ENCODE data around the gene NSMCE4A. TPM values are rescaled to one million over a fixed set of nuclear protein-coding genes. Genes with fewer than 3 reads are reported as not detected.
A peak's percentile ranks its signal among the peaks of the same experiment; 100 is the strongest.

NSMCE4A gene
- total and polyA plus RNA-seq, 9 of the 15 experiments (the other 6 are each of a cell fraction or from before 2014, with no cell fraction given) = 8.4 to 88.5 (median 46.4) TPM

DNA sequence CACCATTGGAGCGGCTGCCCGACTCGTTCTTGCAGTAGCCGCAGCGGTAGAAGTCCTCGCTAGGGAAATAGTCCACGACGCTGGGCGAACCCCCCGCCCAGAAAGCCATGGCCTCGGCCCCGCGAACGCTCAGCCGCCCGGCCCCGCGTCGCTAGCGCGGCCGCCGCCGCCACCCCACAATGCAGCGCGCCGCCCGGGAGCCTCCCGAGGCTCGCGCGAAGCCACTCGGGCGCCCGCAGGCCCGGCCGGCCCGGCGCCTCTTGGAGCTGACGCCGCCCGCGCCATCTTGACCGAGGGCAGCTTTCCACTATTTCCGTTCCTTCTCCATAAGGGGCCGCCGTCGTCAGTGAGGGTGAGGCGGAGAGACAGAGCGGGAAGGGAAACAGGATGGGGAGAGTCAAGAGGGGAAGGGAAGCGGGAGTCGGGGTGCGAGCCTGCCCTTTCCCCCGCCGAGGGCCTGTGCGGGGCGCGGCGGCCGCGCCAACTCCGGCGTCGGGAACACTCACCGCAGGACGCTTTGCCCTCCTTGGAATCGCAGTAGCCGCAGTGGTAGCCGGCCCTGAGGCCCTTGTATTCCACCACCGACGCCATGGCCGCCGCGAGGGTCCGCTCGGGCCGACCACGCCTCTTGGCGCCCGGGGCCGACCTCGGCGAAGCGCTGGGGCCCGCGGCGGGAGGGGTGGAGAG lies 47.0 kb downstream of the NSMCE4A start, which contains the start of gene ATE1 (continued):
- TF ChIP-seq, protein P1, sequence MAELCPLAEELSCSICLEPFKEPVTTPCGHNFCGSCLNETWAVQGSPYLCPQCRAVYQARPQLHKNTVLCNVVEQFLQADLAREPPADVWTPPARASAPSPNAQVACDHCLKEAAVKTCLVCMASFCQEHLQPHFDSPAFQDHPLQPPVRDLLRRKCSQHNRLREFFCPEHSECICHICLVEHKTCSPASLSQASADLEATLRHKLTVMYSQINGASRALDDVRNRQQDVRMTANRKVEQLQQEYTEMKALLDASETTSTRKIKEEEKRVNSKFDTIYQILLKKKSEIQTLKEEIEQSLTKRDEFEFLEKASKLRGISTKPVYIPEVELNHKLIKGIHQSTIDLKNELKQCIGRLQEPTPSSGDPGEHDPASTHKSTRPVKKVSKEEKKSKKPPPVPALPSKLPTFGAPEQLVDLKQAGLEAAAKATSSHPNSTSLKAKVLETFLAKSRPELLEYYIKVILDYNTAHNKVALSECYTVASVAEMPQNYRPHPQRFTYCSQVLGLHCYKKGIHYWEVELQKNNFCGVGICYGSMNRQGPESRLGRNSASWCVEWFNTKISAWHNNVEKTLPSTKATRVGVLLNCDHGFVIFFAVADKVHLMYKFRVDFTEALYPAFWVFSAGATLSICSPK (IDR thresholded peaks at IDR 0.05; ENCODE audit: borderline replicate concordance) = no peak
- TF ChIP-seq, protein P2, sequence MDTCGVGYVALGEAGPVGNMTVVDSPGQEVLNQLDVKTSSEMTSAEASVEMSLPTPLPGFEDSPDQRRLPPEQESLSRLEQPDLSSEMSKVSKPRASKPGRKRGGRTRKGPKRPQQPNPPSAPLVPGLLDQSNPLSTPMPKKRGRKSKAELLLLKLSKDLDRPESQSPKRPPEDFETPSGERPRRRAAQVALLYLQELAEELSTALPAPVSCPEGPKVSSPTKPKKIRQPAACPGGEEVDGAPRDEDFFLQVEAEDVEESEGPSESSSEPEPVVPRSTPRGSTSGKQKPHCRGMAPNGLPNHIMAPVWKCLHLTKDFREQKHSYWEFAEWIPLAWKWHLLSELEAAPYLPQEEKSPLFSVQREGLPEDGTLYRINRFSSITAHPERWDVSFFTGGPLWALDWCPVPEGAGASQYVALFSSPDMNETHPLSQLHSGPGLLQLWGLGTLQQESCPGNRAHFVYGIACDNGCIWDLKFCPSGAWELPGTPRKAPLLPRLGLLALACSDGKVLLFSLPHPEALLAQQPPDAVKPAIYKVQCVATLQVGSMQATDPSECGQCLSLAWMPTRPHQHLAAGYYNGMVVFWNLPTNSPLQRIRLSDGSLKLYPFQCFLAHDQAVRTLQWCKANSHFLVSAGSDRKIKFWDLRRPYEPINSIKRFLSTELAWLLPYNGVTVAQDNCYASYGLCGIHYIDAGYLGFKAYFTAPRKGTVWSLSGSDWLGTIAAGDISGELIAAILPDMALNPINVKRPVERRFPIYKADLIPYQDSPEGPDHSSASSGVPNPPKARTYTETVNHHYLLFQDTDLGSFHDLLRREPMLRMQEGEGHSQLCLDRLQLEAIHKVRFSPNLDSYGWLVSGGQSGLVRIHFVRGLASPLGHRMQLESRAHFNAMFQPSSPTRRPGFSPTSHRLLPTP (IDR thresholded peaks at IDR 0.05; ENCODE audit: borderline replicate concordance, extremely low read depth, insufficient read length) = no peak
- TF ChIP-seq HDAC6 (IDR thresholded peaks at IDR 0.05; ENCODE audit: low read depth, low read length) (no peak), MAFG (tag; conservative IDR thresholded peaks at IDR 0.05) (no peak), SAFB (IDR thresholded peaks at IDR 0.05; ENCODE audit: borderline replicate concordance, low read depth, low read length) (no peak), JUND (IDR thresholded peaks at IDR 0.05; ENCODE audit: borderline replicate concordance, low read depth, low read length) (peak; percentile 25; the same call in 1 of the 2 replicates), JUND (tag; IDR thresholded peaks at IDR 0.05; ENCODE audit: borderline replicate concordance, low read depth, low read length) (no peak; the same call in 2 of the 3 replicates), PTBP1 (IDR thresholded peaks at IDR 0.05; ENCODE audit: low read depth, low read length) (no peak), ZNF263 (CRISPR knock-in tag; IDR thresholded peaks at IDR 0.05; ENCODE audit: borderline replicate concordance) (no peak), MBD2 (IDR thresholded peaks at IDR 0.05; ENCODE audit: borderline replicate concordance, low read depth) (no peak), ZNF165 (CRISPR knock-in tag; IDR thresholded peaks at IDR 0.05; ENCODE audit: borderline replicate concordance) (no peak), GATAD2A (IDR thresholded peaks at IDR 0.05) (no peak)
- TF ChIP-seq, protein P3, sequence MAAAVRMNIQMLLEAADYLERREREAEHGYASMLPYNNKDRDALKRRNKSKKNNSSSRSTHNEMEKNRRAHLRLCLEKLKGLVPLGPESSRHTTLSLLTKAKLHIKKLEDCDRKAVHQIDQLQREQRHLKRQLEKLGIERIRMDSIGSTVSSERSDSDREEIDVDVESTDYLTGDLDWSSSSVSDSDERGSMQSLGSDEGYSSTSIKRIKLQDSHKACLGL (CRISPR knock-in tag; IDR thresholded peaks at IDR 0.05; ENCODE audit: borderline replicate concordance, poor library complexity, severe bottlenecking) = no peak
- TF ChIP-seq, protein P4, sequence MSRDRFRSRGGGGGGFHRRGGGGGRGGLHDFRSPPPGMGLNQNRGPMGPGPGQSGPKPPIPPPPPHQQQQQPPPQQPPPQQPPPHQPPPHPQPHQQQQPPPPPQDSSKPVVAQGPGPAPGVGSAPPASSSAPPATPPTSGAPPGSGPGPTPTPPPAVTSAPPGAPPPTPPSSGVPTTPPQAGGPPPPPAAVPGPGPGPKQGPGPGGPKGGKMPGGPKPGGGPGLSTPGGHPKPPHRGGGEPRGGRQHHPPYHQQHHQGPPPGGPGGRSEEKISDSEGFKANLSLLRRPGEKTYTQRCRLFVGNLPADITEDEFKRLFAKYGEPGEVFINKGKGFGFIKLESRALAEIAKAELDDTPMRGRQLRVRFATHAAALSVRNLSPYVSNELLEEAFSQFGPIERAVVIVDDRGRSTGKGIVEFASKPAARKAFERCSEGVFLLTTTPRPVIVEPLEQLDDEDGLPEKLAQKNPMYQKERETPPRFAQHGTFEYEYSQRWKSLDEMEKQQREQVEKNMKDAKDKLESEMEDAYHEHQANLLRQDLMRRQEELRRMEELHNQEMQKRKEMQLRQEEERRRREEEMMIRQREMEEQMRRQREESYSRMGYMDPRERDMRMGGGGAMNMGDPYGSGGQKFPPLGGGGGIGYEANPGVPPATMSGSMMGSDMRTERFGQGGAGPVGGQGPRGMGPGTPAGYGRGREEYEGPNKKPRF (IDR thresholded peaks at IDR 0.05; ENCODE audit: low read depth, low read length) = no peak
- TF ChIP-seq, protein P5, sequence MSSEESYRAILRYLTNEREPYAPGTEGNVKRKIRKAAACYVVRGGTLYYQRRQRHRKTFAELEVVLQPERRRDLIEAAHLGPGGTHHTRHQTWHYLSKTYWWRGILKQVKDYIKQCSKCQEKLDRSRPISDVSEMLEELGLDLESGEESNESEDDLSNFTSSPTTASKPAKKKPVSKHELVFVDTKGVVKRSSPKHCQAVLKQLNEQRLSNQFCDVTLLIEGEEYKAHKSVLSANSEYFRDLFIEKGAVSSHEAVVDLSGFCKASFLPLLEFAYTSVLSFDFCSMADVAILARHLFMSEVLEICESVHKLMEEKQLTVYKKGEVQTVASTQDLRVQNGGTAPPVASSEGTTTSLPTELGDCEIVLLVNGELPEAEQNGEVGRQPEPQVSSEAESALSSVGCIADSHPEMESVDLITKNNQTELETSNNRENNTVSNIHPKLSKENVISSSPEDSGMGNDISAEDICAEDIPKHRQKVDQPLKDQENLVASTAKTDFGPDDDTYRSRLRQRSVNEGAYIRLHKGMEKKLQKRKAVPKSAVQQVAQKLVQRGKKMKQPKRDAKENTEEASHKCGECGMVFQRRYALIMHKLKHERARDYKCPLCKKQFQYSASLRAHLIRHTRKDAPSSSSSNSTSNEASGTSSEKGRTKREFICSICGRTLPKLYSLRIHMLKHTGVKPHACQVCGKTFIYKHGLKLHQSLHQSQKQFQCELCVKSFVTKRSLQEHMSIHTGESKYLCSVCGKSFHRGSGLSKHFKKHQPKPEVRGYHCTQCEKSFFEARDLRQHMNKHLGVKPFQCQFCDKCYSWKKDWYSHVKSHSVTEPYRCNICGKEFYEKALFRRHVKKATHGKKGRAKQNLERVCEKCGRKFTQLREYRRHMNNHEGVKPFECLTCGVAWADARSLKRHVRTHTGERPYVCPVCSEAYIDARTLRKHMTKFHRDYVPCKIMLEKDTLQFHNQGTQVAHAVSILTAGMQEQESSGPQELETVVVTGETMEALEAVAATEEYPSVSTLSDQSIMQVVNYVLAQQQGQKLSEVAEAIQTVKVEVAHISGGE (CRISPR knock-in tag; IDR thresholded peaks at IDR 0.05) = peak; percentile 70 to 98 (median 88); a peak in 5 of 6 replicates

Measured in K562 (cell line).